OCI-M2 (cell line): ENCODE measurements around the gene HEATR1.
"Not testable (repeated sequence)": the region's sequence is repeated elsewhere in the genome, so short reads cannot be mapped to it uniquely, and the experiment has no call there.

Experiments used
- DNase-seq: peaks from one replicate; lab custom pipeline; 2025; ENCODE audit not compliant: unreplicated experiment; lab: John Stamatoyannopoulos, UW

The HEATR1 gene

GRCh38 chr1:236514703-236515442 is 89.4 kb downstream of the HEATR1 start:
- no peak for DNase-seq

DNA sequence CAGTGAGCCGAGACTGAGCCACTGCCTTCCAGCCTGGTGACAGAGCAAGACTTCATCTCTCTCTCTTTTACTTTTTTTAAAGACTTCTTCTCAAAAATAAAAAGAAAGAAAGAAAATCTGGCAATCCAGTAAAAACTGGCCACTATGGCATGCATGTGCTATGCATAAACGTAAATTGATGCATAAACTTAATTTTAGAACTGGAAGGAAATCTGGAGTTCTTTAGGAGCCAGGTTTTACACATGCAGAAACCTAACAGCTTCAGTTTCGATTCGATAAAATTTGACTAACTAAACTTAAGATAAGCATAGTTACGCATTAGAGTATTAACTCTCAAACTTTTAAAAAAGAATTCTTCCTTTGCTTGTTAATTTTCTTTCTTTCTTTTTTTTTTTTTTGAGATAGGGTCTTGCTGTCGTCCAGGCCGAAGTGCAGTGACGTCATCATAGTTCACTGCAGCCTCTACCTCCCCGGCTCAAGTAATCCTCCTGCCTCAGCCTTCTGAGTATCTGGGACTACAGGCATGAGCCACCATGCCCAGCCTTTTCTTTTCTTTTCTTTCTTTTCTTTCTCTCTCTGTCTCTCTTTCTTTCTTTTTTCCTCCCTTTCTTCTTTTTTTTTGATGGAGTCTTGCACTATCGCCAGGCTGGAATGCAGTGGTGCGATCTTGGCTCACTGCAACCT is 92.4 kb downstream of the HEATR1 start:
- no peak for DNase-seq

DNA sequence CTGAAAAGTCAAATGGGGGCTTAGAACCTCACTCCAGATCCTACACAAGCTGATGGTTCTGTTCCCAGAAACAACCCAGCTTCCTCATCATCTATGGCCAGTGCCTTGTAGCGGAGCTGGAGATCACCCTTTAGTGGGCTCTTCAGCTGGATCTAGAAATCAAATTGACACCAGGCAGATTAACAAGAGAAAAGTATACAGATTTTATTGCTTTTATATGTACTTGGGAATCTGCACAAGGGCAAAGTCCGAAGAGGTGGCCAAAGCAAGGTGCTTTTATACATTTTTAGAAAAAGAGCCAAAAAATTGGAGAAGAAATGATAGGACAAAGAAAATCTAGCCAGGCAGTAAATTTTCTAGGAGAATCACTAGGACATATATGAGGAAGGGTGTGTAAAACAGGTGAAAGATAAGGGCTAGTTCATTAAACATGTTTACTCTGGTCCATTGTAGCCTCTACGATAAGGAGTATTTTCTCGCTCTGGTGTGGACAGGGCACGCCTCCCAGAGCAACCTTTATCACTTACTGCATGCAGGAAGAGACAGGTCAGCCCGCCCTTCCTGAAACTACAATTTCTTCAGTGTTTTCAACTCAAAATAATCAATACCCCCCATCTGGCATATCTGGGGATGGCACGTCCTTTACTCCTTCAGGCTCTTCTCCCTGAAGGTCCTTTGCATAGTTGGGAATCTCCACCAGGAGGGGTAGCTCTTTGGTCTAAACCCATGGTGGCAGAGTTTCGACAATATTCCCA is 94.5 kb downstream of the HEATR1 start:
- DNase-seq: no peak

GRCh38 chr1:236509203-236509602 is 95.1 kb downstream of the HEATR1 start:
- no peak for DNase-seq

DNA sequence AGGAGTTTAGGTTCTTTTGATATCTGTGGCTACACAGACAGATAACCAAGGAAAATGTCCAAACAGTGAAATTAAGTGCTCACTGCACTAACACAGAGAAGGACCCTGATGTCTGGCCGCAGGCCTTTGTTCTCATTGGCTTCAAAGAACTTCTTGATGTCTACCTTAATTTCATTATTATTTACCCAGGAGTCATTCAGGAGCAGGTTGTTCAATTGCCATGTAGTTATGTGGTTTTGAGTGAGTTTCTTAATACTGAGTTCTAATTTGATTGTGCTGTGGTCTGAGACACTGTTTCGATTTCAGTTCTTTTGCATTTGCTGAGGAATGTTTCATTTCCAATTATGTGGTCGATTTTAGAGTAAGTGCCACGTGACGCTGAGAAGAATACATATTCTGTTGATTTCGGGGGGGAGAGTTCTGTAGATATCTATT is 95.7 kb downstream of the HEATR1 start:
- DNase-seq: no peak

DNA sequence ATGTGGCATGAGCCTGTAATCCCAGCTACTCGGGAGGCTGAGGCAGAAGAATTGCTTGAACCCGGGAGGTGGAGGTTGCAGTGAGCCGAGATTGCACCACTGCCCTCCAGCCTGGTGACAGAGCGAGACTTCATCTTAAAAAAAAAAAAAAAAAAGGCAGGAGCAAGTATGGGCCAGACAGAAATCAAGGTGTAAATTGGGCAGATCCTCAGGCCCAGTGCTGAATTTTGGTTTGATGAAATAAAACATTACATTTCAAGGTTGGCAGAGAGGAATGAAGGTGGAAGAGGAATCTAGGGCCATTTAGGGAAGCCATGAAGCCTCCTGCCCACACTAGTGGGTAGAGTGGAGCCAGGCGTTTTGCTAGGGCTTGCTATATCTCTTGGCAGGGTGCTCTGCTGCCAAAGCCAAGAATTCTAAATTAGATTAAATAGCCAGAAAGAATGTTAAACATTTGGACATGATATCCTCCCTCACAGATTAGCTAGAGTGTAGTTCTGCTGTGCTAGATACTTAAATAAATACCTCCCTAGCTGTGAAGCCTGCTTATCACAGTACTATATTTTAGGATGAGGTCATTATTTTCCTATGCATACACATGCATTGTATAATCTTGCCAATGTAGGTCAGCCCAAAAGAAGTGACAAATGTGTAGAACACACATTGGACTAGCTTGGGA is 97.2 kb downstream of the HEATR1 start:
- no peak for DNase-seq

GRCh38 chr1:236504338-236504737 is 100.0 kb downstream of the HEATR1 start:
- not testable (repeated sequence) for DNase-seq

- DNase-seq: no peak
Measured at GRCh38 chr1:236502972-236503639, 101.2 kb downstream of the HEATR1 start.

- DNase-seq: no peak
Measured at GRCh38 chr1:236502579-236502971, 101.7 kb downstream of the HEATR1 start.

DNA sequence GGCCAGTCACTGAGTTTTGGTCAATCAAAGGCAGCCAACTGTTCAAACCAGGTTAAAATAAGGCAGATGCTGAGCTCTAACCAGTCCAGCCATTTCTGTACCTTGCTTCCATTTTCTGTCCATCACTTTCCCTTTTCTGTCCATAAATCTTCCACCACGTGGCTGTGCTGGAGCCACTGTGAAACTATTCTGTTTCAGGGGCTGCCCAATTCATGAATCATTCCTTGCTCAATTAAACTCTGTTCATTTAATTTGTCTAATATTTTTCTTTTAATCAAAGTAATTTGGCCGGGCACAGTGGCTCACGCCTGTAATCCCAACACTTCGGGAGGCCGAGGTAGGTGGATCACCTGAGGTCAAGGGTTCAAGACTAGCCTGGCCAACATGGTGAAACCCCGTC is 103.2 kb downstream of the HEATR1 start:
- no peak for DNase-seq
